ENCODE measurements around the gene DMXL1.

DNA sequence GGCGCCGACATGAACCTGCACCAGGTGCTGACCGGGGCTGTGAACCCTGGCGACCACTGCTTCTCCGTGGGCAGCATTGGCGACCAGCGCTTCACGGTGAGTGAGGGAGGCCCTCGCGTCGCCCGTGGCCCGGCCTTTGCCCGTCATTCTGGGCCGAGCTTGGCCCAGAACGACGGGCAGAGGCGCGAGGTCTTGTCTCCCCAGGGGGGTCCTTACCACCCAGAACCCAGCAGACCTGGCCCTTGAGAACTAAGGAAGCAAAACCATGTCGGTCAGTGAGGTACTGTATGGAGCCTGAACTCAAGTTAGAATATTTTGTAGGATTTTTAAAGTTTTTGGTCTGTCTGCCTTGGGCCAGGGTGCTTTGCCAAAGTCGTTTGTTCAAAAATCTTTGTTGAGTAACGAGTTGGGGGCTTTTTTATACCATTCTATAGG, 691 bp downstream of the DMXL1 start:
- TF ChIP-seq, protein P1, sequence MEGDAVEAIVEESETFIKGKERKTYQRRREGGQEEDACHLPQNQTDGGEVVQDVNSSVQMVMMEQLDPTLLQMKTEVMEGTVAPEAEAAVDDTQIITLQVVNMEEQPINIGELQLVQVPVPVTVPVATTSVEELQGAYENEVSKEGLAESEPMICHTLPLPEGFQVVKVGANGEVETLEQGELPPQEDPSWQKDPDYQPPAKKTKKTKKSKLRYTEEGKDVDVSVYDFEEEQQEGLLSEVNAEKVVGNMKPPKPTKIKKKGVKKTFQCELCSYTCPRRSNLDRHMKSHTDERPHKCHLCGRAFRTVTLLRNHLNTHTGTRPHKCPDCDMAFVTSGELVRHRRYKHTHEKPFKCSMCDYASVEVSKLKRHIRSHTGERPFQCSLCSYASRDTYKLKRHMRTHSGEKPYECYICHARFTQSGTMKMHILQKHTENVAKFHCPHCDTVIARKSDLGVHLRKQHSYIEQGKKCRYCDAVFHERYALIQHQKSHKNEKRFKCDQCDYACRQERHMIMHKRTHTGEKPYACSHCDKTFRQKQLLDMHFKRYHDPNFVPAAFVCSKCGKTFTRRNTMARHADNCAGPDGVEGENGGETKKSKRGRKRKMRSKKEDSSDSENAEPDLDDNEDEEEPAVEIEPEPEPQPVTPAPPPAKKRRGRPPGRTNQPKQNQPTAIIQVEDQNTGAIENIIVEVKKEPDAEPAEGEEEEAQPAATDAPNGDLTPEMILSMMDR (IDR thresholded peaks at IDR 0.05), result no peak
- TF ChIP-seq POLR2AphosphoS5 (IDR thresholded peaks at IDR 0.05; ENCODE audit: low read depth, low read length) (no peak), SIN3A (IDR thresholded peaks at IDR 0.05; ENCODE audit: borderline replicate concordance, insufficient read depth, low read depth, low read length) (no peak), TCF7L2 (IDR thresholded peaks at IDR 0.05; ENCODE audit: low read depth, low read length) (no peak)
- TF ChIP-seq, protein P2, sequence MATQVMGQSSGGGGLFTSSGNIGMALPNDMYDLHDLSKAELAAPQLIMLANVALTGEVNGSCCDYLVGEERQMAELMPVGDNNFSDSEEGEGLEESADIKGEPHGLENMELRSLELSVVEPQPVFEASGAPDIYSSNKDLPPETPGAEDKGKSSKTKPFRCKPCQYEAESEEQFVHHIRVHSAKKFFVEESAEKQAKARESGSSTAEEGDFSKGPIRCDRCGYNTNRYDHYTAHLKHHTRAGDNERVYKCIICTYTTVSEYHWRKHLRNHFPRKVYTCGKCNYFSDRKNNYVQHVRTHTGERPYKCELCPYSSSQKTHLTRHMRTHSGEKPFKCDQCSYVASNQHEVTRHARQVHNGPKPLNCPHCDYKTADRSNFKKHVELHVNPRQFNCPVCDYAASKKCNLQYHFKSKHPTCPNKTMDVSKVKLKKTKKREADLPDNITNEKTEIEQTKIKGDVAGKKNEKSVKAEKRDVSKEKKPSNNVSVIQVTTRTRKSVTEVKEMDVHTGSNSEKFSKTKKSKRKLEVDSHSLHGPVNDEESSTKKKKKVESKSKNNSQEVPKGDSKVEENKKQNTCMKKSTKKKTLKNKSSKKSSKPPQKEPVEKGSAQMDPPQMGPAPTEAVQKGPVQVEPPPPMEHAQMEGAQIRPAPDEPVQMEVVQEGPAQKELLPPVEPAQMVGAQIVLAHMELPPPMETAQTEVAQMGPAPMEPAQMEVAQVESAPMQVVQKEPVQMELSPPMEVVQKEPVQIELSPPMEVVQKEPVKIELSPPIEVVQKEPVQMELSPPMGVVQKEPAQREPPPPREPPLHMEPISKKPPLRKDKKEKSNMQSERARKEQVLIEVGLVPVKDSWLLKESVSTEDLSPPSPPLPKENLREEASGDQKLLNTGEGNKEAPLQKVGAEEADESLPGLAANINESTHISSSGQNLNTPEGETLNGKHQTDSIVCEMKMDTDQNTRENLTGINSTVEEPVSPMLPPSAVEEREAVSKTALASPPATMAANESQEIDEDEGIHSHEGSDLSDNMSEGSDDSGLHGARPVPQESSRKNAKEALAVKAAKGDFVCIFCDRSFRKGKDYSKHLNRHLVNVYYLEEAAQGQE (IDR thresholded peaks at IDR 0.05; ENCODE audit: insufficient read depth in 1 of 2, low read depth in 2 of 2, low read length in 1 of 2), result no peak

All from Panc1 (cell line).